Progenitor cell of endocrine pancreas (in vitro differentiated cells): ENCODE measurements around the gene IL17REL. TPM values are rescaled to one million over a fixed set of nuclear protein-coding genes. Genes with fewer than 3 reads are reported as not detected.

Source experiments
- DNase-seq: peaks from one replicate; pipeline ENCODE4 v3.0.0; 2021; ENCODE audit warnings: low spot score; ENCODE audit not compliant: unreplicated experiment
- H3K27ac Mint-ChIP-seq: 2 replicates; pipeline ENCODE4 v1.8.0; 2021; ENCODE audit warnings: mild to moderate bottlenecking, moderate library complexity, mixed read lengths
- H3K27me3 Mint-ChIP-seq: 2 replicates; pipeline ENCODE4 v1.8.0; 2021; ENCODE audit warnings: mixed read lengths
- H3K36me3 Mint-ChIP-seq: 2 replicates; pipeline ENCODE4 v1.8.0; 2022; ENCODE audit warnings: mixed read lengths; ENCODE audit not compliant: insufficient read depth
- H3K4me1 Mint-ChIP-seq: 2 replicates; pipeline ENCODE4 v1.8.0; 2021; ENCODE audit warnings: low read depth, mixed read lengths
- H3K4me3 Mint-ChIP-seq: 2 replicates; pipeline ENCODE4 v1.8.0; 2021; ENCODE audit warnings: low read depth, mild to moderate bottlenecking, moderate library complexity, mixed read lengths
- H3K9me3 Mint-ChIP-seq: 2 replicates; pipeline ENCODE4 v1.8.0; 2021; ENCODE audit warnings: low read depth, mixed read lengths
- total RNA-seq: library from RNA; stranded (reverse); gene quantifications from 2 replicates; pipeline ENCODE4 v1.2.1, GENCODE V29; 2021
- TF ChIP-seq, protein P1 (sequence below): fragments of 200-600 bp; sonication (generic); IDR thresholded peaks from one replicate; pipeline ENCODE4 v1.5.0; 2021; ENCODE audit warnings: antibody characterized with exemption, mild to moderate bottlenecking; ENCODE audit not compliant: unreplicated experiment

The IL17REL gene
- total RNA-seq, 1 donor from 2014 or later = 0.10 TPM

DNA sequence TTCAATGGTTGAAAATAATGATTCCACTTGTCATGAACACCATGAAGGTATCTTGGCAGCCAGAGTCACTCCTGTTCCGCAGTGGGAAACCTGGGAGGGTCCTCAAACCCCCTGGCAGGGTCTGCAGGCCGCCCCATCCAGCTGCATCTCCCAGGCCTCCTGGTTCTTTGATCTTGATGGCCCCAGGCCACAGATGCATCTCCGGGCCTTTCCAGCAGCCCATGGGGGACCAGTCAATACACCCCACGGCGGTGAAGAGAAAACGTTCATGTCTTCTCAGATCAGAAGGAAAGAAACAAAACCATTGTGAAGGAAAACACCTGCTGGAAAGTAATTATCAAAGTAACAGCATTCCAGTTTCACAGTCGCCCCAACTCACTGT is 47.3 kb upstream of the IL17REL start:
- DNase-seq = no peak
- Mint-ChIP-seq H3K9me3 (no peaks in the 10 kb centered on the region), H3K36me3 (no peaks in the 10 kb centered on the region), H3K27me3 (peaks cover 5% of the 10 kb centered on the region), H3K4me3 (peak overlapping the region; percentile 31), H3K4me1 (peaks cover 26% of the 10 kb centered on the region), H3K27ac (peak overlapping the region; percentile 92)
- TF ChIP-seq, protein P1, sequence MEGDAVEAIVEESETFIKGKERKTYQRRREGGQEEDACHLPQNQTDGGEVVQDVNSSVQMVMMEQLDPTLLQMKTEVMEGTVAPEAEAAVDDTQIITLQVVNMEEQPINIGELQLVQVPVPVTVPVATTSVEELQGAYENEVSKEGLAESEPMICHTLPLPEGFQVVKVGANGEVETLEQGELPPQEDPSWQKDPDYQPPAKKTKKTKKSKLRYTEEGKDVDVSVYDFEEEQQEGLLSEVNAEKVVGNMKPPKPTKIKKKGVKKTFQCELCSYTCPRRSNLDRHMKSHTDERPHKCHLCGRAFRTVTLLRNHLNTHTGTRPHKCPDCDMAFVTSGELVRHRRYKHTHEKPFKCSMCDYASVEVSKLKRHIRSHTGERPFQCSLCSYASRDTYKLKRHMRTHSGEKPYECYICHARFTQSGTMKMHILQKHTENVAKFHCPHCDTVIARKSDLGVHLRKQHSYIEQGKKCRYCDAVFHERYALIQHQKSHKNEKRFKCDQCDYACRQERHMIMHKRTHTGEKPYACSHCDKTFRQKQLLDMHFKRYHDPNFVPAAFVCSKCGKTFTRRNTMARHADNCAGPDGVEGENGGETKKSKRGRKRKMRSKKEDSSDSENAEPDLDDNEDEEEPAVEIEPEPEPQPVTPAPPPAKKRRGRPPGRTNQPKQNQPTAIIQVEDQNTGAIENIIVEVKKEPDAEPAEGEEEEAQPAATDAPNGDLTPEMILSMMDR = no peak

DNA sequence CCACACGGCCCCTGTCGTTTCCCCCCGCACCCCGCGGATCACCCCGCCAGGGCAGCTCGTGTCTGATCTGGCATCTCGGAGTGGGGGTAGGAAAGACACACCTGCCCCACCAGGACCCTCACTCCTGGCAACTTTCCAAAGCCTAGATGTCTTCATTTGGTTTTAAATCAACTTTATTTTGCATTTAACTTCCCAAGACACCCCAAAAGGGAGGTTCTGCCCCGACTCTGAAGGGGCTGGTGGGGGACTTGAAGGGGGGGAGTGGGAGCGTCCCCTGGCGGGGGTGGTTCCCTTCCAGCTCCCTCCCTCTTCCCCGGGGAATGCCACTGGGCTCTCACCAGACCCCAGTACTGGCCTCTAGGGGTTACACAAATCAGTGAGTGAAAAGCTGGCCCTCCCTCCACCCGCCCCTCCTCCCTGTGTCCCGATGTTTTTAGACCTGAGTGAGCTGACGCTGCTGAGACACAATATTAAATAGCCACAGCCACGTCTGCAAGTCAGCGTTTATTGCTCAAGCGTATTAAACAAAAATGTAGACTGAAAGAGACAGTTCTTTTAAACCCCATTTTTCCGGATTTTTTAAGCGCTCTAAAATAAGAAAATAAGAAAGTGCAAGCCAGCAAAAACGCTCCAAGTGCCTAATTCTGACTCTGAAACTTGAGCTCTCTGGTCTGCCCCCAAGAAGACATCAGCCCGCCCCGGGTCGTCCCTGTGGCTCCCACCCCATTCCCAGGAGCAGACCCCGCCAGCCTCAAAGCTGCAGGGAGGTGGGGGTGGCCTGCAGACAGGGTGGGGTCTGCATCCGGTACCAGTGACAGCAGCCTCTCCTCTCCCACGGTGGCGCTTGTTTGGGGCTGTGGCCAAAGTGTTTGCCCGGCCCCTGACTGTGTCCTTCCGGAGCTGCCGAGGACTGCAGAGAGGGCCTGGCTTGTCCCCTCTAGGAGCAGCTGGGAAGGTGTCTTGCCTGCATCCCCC is 46.6 kb upstream of the IL17REL start:
- Mint-ChIP-seq H3K4me1 (peaks cover 26% of the 10 kb centered on the region), H3K27ac (peak overlapping the region; percentile 92), H3K9me3 (no peaks in the 10 kb centered on the region), H3K4me3 (peak overlapping the region; percentile 49), H3K27me3 (peaks cover 5% of the 10 kb centered on the region), H3K36me3 (no peaks in the 10 kb centered on the region)
- TF ChIP-seq, protein P1 = peak; percentile 49
- DNase-seq = no peak

GRCh38 chr22:50058061-50058905 is 45.7 kb upstream of the IL17REL start, which contains the start of gene TTLL8:
Gene TTLL8, minus strand, starts transcription at chr22:50058298.
- TF ChIP-seq, protein P1 = no peak
- Mint-ChIP-seq H3K36me3 (no peaks in the 10 kb centered on the region), H3K27me3 (peaks cover 9% of the 10 kb centered on the region), H3K9me3 (peaks cover 8% of the 10 kb centered on the region), H3K4me1 (peaks cover 26% of the 10 kb centered on the region), H3K4me3 (peak within 1 kb of the TSS; percentile 49), H3K27ac (peak within 1 kb of the TSS; percentile 67)
- no peak for DNase-seq

GRCh38 chr22:50057278-50058060 is 44.9 kb upstream of the IL17REL start:
- DNase-seq = no peak
- Mint-ChIP-seq H3K36me3 (no peaks in the 10 kb centered on the region), H3K4me1 (peaks cover 26% of the 10 kb centered on the region), H3K9me3 (peaks cover 10% of the 10 kb centered on the region), H3K27me3 (peaks cover 9% of the 10 kb centered on the region), H3K27ac (no peak overlapping the region), H3K4me3 (peak overlapping the region; percentile 31)
- TF ChIP-seq, protein P1 = no peak
